Measurements from ENCODE around the gene YWHAG. TPM values are rescaled to one million over a fixed set of nuclear protein-coding genes. Genes with fewer than 3 reads are reported as not detected.
"Not testable (repeated sequence)": the region's sequence is repeated elsewhere in the genome, so short reads cannot be mapped to it uniquely, and the experiment has no call there.

YWHAG gene
- total RNA-seq, 2 donors from 2014 or later, result 104 to 121 TPM

DNA sequence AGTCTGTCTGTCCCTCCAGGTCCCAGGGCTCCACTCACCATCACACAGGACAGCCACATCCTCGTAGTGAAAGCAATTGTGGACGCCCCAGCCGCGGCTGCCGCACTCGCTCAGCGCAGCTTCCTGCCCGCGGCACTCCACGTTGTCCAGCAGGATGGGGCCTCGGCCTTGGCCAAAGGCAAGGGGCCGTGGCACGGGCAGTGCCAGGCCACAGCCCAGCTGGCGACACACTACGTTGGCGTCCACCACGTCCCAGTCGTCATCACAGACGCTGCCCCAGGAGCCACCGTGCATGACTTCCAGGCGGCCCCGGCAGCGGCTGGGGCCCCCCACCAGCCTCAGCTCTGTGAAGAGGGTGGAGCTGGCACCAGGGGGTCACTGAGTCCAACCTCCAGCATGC lies 41.5 kb upstream of the YWHAG start:
- Histone ChIP-seq H3K9ac (ENCODE audit: low read depth in 2 of 2, low read length in 2 of 2) (no peak overlapping the region), H3K27ac (no peak overlapping the region), H3K4me3 (no peak overlapping the region), H3K36me3 (no peaks in the 10 kb centered on the region), H3K4me1 (no peaks in the 10 kb centered on the region), H3K27me3 (no peaks in the 10 kb centered on the region), H3K9me3 (no peaks in the 10 kb centered on the region)
- no peak for DNase-seq
- intact Hi-C loops (cut with DNase I), result no loop called here
- TF ChIP-seq, protein P1, sequence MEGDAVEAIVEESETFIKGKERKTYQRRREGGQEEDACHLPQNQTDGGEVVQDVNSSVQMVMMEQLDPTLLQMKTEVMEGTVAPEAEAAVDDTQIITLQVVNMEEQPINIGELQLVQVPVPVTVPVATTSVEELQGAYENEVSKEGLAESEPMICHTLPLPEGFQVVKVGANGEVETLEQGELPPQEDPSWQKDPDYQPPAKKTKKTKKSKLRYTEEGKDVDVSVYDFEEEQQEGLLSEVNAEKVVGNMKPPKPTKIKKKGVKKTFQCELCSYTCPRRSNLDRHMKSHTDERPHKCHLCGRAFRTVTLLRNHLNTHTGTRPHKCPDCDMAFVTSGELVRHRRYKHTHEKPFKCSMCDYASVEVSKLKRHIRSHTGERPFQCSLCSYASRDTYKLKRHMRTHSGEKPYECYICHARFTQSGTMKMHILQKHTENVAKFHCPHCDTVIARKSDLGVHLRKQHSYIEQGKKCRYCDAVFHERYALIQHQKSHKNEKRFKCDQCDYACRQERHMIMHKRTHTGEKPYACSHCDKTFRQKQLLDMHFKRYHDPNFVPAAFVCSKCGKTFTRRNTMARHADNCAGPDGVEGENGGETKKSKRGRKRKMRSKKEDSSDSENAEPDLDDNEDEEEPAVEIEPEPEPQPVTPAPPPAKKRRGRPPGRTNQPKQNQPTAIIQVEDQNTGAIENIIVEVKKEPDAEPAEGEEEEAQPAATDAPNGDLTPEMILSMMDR (IDR thresholded peaks at IDR 0.05), result no peak

DNA sequence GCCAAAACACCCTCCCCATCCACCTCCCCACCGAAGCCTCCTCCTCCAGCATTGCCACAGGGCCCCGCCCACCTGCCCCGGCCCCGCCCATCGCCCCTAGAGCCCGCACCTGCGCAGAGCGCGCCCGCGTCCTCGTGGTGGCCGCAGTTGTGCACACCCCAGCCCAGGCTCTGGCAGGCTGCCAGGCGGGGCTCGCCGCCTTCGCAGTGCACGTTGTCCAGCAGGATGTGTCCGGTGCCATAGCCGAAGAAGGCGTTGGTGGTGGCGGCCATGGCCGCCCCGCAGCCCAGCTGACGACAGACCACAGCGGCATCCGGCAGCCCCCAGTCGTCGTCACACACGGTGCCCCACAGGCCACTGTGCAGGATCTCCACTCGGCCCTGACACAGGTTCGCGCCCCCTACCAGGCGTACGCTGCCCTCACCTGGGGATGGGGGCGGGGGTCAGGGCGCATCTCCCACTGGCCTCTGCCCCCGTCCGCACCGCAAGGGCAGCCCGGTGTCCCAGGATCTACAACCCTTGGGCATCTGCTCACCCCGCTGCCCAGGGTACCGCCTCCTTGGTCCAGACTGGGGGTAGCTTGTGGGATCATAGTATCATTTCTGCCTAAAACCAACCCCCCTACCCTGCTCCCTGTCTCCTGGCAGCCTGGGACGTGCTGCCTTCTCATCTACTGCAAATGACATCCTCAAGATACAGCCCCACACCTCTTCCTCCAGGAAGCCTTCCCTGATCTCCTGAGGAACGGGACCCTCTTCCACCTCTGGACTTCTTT lies 38.8 kb upstream of the YWHAG start:
- H3K27me3 ChIP-seq, result no peaks in the 10 kb centered on the region
- peak overlapping the region; percentile 61 to 62 for H3K9ac ChIP-seq (ENCODE audit: low read depth in 2 of 2, low read length in 2 of 2)
- H3K9me3 ChIP-seq, result no peaks in the 10 kb centered on the region
- intact Hi-C loops (cut with DNase I), result no loop called here
- TF ChIP-seq, protein P1 (IDR thresholded peaks at IDR 0.05), result no peak
- H3K4me1 ChIP-seq, result no peaks in the 10 kb centered on the region
- peak; percentile 93 for DNase-seq
- H3K4me3 ChIP-seq, result peak overlapping the region; percentile 55
- no peaks in the 10 kb centered on the region for H3K36me3 ChIP-seq
- H3K27ac ChIP-seq, result no peak overlapping the region

DNA sequence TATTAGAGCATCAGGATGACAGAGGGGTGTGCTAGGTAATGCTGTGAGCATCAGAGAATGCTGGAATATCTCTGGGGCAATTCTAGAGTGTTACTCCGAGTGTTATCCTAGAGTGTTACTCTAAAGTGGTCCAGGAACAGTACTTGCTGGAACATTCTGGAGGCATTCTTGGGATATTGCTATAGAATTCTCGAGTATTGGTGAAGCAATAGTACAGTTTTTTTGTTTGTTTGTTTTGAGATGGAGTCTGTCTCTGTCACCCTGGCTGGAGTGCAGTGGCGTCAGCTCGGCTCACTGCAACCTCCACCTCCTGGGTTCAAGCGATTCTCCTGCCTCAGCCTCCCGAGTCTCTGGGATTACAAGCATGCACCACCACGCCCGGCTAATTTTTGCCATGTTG lies 38.1 kb upstream of the YWHAG start:
- no peak overlapping the region for H3K27ac ChIP-seq
- H3K4me3 ChIP-seq, result peak overlapping the region; percentile 55
- no peaks in the 10 kb centered on the region for H3K27me3 ChIP-seq
- intact Hi-C loops (cut with DNase I), result no loop called here
- no peaks in the 10 kb centered on the region for H3K36me3 ChIP-seq
- H3K9me3 ChIP-seq, result no peaks in the 10 kb centered on the region
- DNase-seq, result no peak
- TF ChIP-seq, protein P1 (IDR thresholded peaks at IDR 0.05), result no peak
- no peaks in the 10 kb centered on the region for H3K4me1 ChIP-seq
- peak overlapping the region in 1 of 2 donors; percentile 19 for H3K9ac ChIP-seq (ENCODE audit: low read depth in 2 of 2, low read length in 2 of 2)

DNA sequence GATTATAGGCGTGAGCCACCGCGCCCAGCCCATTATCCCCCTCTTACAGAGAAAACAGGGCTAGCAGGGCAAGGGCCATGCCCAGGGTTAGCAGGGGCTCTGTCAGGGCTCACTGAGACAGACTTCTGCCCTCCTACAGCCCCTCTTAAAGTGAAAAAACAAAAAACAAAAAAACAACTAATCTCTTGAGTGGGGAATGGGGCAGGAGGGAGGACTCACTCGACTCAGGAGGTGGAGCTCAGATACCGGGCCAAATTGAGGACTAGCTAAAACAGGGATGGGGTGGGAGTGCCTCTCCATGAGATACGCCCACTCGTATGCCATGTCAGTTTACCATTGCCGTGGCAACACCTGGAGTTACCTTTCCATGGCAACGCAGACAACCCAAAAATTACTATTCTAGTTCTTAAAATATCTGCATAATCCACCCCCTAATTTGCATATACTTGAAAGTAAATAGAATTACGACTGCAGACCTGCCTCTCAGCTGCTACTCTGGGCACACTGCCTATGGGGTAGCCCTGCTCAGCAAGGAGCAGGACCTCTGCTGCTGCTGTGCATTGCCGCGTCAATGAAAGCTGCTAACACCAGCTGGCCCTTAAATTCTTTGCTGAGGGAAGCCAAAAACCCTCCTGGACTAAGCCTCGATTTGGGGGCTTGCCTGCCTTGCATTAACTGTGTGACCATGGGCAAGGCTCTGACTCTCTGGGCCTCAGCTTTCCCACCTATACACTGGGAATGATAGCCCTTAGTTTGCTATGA lies 37.4 kb upstream of the YWHAG start:
- Histone ChIP-seq H3K4me3 (no peak overlapping the region), H3K36me3 (no peaks in the 10 kb centered on the region), H3K27ac (no peak overlapping the region), H3K27me3 (no peaks in the 10 kb centered on the region), H3K9me3 (no peaks in the 10 kb centered on the region), H3K4me1 (no peaks in the 10 kb centered on the region), H3K9ac (ENCODE audit: low read depth in 2 of 2, low read length in 2 of 2) (peak overlapping the region in 1 of 2 donors; percentile 19)
- DNase-seq, result no peak
- TF ChIP-seq, protein P1 (IDR thresholded peaks at IDR 0.05), result no peak
- intact Hi-C loops (cut with DNase I), result no loop called here

DNA sequence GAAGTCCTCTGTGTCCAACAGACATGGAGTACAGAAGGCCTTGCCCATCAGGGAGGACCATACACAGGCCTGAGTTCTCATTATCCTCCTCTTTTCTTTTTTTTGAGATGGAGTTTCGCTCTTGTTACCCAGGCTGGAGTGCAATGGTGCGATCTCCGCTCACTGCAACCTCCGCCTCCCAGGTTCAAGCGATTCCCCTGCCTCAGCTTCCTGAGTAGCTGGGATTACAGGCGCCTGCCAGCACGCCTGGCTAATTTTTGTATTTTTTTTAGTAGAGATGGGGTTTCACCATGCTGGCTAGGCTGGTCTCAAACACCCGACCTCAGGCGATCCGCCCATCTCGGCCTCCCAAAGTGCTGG lies 36.8 kb upstream of the YWHAG start:
- DNase-seq; H3K4me1 ChIP-seq; H3K27me3 ChIP-seq; H3K36me3 ChIP-seq; H3K4me3 ChIP-seq; H3K9ac ChIP-seq (ENCODE audit: low read depth in 2 of 2, low read length in 2 of 2); H3K27ac ChIP-seq; intact Hi-C loops (cut with DNase I); H3K9me3 ChIP-seq: not testable (repeated sequence)

DNA sequence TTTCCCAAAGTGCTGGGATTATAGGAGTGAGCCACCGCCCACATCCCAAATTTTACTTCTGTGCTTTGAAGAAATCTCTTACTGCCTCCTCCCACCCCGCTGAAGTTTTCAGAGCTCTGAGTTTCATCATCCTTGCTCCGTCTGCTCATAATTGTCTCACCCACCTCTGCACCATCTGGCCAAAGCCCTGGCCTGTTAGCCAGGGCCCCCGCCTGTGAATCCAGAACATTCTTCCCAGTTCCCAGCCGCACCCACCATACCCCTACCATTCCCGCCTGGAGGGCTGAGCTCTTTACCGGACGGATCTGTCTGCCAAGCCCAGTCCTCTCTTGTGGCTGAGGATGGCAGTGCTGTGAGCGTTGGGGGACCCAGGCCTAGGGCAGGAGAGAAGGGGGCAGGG lies 36.2 kb upstream of the YWHAG start:
- intact Hi-C loops (cut with DNase I), result no loop called here
- TF ChIP-seq, protein P1 (IDR thresholded peaks at IDR 0.05), result no peak

More for the DNA sequence above, 36.2 kb upstream of the YWHAG start:
- no peak for DNase-seq
- Histone ChIP-seq H3K36me3 (no peaks in the 10 kb centered on the region), H3K9ac (ENCODE audit: low read depth in 2 of 2, low read length in 2 of 2) (no peak overlapping the region), H3K27ac (no peak overlapping the region), H3K4me3 (no peak overlapping the region), H3K27me3 (no peaks in the 10 kb centered on the region), H3K9me3 (no peaks in the 10 kb centered on the region), H3K4me1 (no peaks in the 10 kb centered on the region)

Measured in colonic mucosa (tissue), 4 donors.